ENCODE data around the gene UTF1. TPM values are rescaled to one million over a fixed set of nuclear protein-coding genes. Genes with fewer than 3 reads are reported as not detected.

Gene UTF1
- total RNA-seq: under 1 TPM in 1 of 2 donors, not detected in 1; 0.21 TPM

GRCh38 chr10:133230044-133230361 is at the start of gene UTF1:
TSS of gene UTF1 (plus strand) at chr10:133230217. CDS start at chr10:133230289, 72 bp downstream.
- peaks cover 68% of the 10 kb centered on the region for H3K27me3 Mint-ChIP-seq (ENCODE audit: low read depth)
- ATAC-seq (replicated peaks in 1 of 2) (no peak), DNase-seq (no peak)
- H3K4me3 Mint-ChIP-seq: peak within 1 kb of the TSS; percentile 65 to 68
- H3K36me3 Mint-ChIP-seq (ENCODE audit: insufficient read depth in 2 of 2): peaks cover 0 to 4% of the 10 kb centered on the region in 2 donors
- H3K4me1 Mint-ChIP-seq (ENCODE audit: low read depth): peaks cover 19% of the 10 kb centered on the region
- no peaks in the 10 kb centered on the region for H3K9me3 Mint-ChIP-seq
- H3K27ac Mint-ChIP-seq: no peak within 1 kb of the TSS

- H3K4me3 Mint-ChIP-seq: no peak overlapping the region
Measured at GRCh38 chr10:133180965-133181639, 48.9 kb upstream of the UTF1 start.

GRCh38 chr10:133182190-133182589 is 47.8 kb upstream of the UTF1 start:
- H3K27me3 Mint-ChIP-seq (ENCODE audit: low read depth): no peaks in the 10 kb centered on the region
- H3K27ac Mint-ChIP-seq: no peak overlapping the region
- ATAC-seq (replicated peaks in 1 of 2) (no peak), DNase-seq (no peak)
- peaks cover 5% of the 10 kb centered on the region in 2 donors for H3K36me3 Mint-ChIP-seq (ENCODE audit: insufficient read depth in 2 of 2)
- no peak overlapping the region for H3K4me3 Mint-ChIP-seq
- H3K9me3 Mint-ChIP-seq: peaks cover 12 to 13% of the 10 kb centered on the region in 2 donors
- peaks cover 5% of the 10 kb centered on the region for H3K4me1 Mint-ChIP-seq (ENCODE audit: low read depth)

More at GRCh38 chr10:133180965-133181639, 48.9 kb upstream of the UTF1 start:
- Mint-ChIP-seq H3K9me3 (peaks cover 17 to 18% of the 10 kb centered on the region in 2 donors), H3K27ac (no peak overlapping the region), H3K4me1 (ENCODE audit: low read depth) (peaks cover 5% of the 10 kb centered on the region), H3K36me3 (ENCODE audit: insufficient read depth in 2 of 2) (peaks cover 5 to 7% of the 10 kb centered on the region in 2 donors), H3K27me3 (ENCODE audit: low read depth) (no peaks in the 10 kb centered on the region)
- ATAC-seq (replicated peaks in 1 of 2) (no peak), DNase-seq (no peak)

GRCh38 chr10:133182791-133183645 is 47.0 kb upstream of the UTF1 start:
- no peaks in the 10 kb centered on the region for H3K27me3 Mint-ChIP-seq (ENCODE audit: low read depth)
- ATAC-seq (replicated peaks in 1 of 2) (no peak), DNase-seq (no peak)
- no peaks in the 10 kb centered on the region for H3K4me1 Mint-ChIP-seq (ENCODE audit: low read depth)
- no peaks in the 10 kb centered on the region for H3K36me3 Mint-ChIP-seq (ENCODE audit: insufficient read depth in 2 of 2)
- no peak overlapping the region for H3K4me3 Mint-ChIP-seq
- peaks cover 5% of the 10 kb centered on the region in 2 donors for H3K9me3 Mint-ChIP-seq
- no peak overlapping the region for H3K27ac Mint-ChIP-seq

GRCh38 chr10:133183646-133184378 is 46.2 kb upstream of the UTF1 start:
- no peak for DNase-seq
- Mint-ChIP-seq H3K27me3 (ENCODE audit: low read depth) (no peaks in the 10 kb centered on the region), H3K27ac (no peak overlapping the region), H3K4me3 (no peak overlapping the region), H3K36me3 (ENCODE audit: insufficient read depth in 2 of 2) (no peaks in the 10 kb centered on the region), H3K4me1 (ENCODE audit: low read depth) (no peaks in the 10 kb centered on the region), H3K9me3 (peaks cover 4 to 5% of the 10 kb centered on the region in 2 donors)
- ATAC-seq (replicated peaks in 1 of 2): no peak

GRCh38 chr10:133184591-133185244 is 45.3 kb upstream of the UTF1 start:
- DNase-seq (no peak), ATAC-seq (replicated peaks in 1 of 2) (no peak)
- Mint-ChIP-seq H3K4me3 (no peak overlapping the region), H3K36me3 (ENCODE audit: insufficient read depth in 2 of 2) (no peaks in the 10 kb centered on the region), H3K27me3 (ENCODE audit: low read depth) (no peaks in the 10 kb centered on the region), H3K9me3 (peaks cover 4 to 5% of the 10 kb centered on the region in 2 donors), H3K4me1 (ENCODE audit: low read depth) (no peaks in the 10 kb centered on the region), H3K27ac (no peak overlapping the region)

GRCh38 chr10:133185421-133185820 is 44.6 kb upstream of the UTF1 start:
- DNase-seq (no peak), ATAC-seq (replicated peaks in 1 of 2) (no peak)
- peaks cover 4 to 5% of the 10 kb centered on the region in 2 donors for H3K9me3 Mint-ChIP-seq
- no peaks in the 10 kb centered on the region for H3K4me1 Mint-ChIP-seq (ENCODE audit: low read depth)
- no peaks in the 10 kb centered on the region for H3K27me3 Mint-ChIP-seq (ENCODE audit: low read depth)
- no peak overlapping the region for H3K4me3 Mint-ChIP-seq
- no peak overlapping the region for H3K27ac Mint-ChIP-seq
- H3K36me3 Mint-ChIP-seq (ENCODE audit: insufficient read depth in 2 of 2): no peaks in the 10 kb centered on the region

- Mint-ChIP-seq H3K27me3 (ENCODE audit: low read depth) (no peaks in the 10 kb centered on the region), H3K36me3 (ENCODE audit: insufficient read depth in 2 of 2) (no peaks in the 10 kb centered on the region), H3K27ac (no peak overlapping the region), H3K4me1 (ENCODE audit: low read depth) (no peaks in the 10 kb centered on the region), H3K4me3 (no peak overlapping the region), H3K9me3 (peaks cover 4 to 5% of the 10 kb centered on the region in 2 donors)
- ATAC-seq (replicated peaks in 1 of 2) (no peak), DNase-seq (no peak)
Measured at GRCh38 chr10:133185916-133186315, 44.1 kb upstream of the UTF1 start.

- H3K27ac Mint-ChIP-seq: no peak overlapping the region
- ATAC-seq (replicated peaks in 1 of 2): no peak
- no peaks in the 10 kb centered on the region for H3K36me3 Mint-ChIP-seq (ENCODE audit: insufficient read depth in 2 of 2)
- peaks cover 4 to 5% of the 10 kb centered on the region in 2 donors for H3K9me3 Mint-ChIP-seq
- H3K27me3 Mint-ChIP-seq (ENCODE audit: low read depth): no peaks in the 10 kb centered on the region
- no peaks in the 10 kb centered on the region for H3K4me1 Mint-ChIP-seq (ENCODE audit: low read depth)
- DNase-seq: no peak
- no peak overlapping the region for H3K4me3 Mint-ChIP-seq
Measured at GRCh38 chr10:133186416-133187090, 43.5 kb upstream of the UTF1 start.

- Mint-ChIP-seq H3K36me3 (ENCODE audit: insufficient read depth in 2 of 2) (peaks cover 0 to 2% of the 10 kb centered on the region in 2 donors), H3K27me3 (ENCODE audit: low read depth) (peaks cover 6% of the 10 kb centered on the region), H3K27ac (no peak overlapping the region), H3K4me1 (ENCODE audit: low read depth) (no peaks in the 10 kb centered on the region), H3K9me3 (peaks cover 5 to 7% of the 10 kb centered on the region in 2 donors), H3K4me3 (no peak overlapping the region)
- DNase-seq (no peak), ATAC-seq (replicated peaks in 1 of 2) (no peak)
Measured at GRCh38 chr10:133187091-133187905, 42.7 kb upstream of the UTF1 start.

- Mint-ChIP-seq H3K27me3 (ENCODE audit: low read depth) (peaks cover 11% of the 10 kb centered on the region), H3K4me3 (no peak overlapping the region), H3K9me3 (peaks cover 5 to 7% of the 10 kb centered on the region in 2 donors), H3K4me1 (ENCODE audit: low read depth) (no peaks in the 10 kb centered on the region), H3K36me3 (ENCODE audit: insufficient read depth in 2 of 2) (peaks cover 0 to 2% of the 10 kb centered on the region in 2 donors), H3K27ac (no peak overlapping the region)
- ATAC-seq (replicated peaks in 1 of 2): no peak
- DNase-seq: no peak
Measured at GRCh38 chr10:133187906-133188681, 41.9 kb upstream of the UTF1 start.

Measured in activated T-cell treated with anti-CD3 and anti-CD28 coated beads, Interleukin-2, amount 50 U/mL, for 72 hours (primary cell).